C1 segment of cervical spinal cord (tissue), 14 donors: ENCODE data around the gene NR1I3.
"Not testable (repeated sequence)": the region's sequence is repeated elsewhere in the genome, so short reads cannot be mapped to it uniquely, and the experiment has no call there.

Source experiments
- DNase-seq, 14 donors: peaks; one replicate each; lab custom pipeline; 2025; lab: John Stamatoyannopoulos, UW

The NR1I3 gene, protein sequence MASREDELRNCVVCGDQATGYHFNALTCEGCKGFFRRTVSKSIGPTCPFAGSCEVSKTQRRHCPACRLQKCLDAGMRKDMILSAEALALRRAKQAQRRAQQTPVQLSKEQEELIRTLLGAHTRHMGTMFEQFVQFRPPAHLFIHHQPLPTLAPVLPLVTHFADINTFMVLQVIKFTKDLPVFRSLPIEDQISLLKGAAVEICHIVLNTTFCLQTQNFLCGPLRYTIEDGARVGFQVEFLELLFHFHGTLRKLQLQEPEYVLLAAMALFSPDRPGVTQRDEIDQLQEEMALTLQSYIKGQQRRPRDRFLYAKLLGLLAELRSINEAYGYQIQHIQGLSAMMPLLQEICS

DNA sequence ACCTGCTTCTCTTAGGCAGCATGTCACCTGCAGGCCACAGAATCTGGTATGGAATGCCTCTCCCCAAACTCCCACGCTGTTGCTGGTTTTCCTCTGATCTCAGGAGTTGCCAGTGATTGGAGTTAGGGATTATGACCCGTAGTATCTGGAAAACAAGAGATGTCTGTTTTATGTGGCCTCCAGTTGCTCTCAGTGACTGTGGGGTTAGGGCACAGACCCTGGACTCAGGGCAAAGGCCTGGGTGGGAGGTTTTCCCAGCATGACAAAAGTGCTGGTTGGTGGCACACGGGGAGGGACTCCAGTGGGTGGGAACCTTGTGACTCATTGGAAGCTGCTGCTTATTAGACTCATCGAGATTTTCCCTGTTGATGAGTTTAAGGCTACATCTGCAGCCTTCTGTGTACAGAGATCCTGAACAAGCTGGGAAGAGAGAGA is at the start of gene NR1I3:
TSS of gene NR1I3 (minus strand) at position 165 of the 435 bp plus-strand sequence. CDS start 1,638 bp downstream, outside the sequence.
- DNase-seq: no peak

DNA sequence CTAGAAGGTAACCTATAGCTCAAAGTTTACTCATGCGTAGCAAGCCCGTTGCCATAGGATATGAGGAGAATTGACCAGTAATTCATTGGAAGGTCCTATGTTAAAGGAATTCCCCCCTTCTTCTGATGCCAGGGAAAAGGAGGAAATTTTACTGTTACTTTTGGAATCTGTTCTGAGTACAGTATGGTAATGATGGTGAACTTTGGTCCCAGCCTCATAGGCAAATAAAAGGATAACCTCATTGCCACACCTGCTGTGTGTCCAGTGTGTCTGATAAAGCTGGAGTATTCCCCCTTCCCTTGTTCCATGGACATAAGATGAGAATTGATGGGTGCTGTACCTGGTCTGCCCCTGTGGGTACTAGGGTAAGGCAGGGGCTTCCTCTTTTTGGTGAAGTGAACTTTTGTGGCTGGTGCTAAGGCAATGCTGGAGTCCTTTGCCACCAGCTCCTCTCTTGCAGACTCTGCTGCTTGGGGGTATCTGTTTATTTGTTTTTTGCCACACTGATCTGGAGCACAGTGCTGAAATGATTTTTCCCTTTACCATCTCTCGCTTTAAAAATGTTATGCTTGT is 49.6 kb upstream of the NR1I3 start:
- no peak for DNase-seq

DNA sequence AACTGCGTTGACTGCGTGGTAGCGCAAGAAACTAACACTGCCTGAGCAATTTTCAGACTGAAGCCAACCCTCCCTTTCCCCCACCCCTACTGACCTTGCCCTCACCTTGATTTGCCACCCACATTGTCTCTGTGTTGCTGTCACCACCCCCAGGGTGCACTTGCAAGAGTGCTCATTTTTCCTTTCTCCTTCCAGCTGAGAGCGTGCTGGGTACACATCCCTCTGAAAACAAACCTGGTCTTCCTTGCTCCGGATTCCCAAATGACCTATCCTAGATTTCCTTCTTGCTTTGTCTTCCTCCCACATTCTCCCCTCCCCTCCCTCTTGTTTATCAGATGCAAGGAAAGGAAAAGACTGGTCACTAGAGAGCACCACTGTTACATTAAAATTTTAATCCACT is 47.5 kb upstream of the NR1I3 start:
- no peak for DNase-seq

DNA sequence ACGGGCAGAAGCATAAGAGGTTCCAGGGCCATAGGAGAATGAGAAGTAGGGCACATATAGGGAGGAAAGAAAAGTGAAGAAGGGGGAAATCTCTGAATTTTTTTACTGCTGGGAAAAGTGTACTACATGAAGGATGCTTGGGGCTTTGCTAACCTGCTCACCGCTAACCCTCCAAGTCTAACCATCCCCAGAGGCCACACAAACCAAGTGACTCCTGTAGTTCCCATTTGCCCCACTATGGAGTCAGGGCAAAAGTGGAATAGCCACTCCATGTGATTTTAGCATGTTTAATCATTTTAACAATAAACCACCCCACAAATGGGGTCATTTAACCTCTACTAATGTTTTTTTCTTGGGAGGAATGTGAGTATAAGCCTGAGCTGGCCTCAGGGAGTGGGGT is 47.1 kb upstream of the NR1I3 start:
- DNase-seq: no peak

DNA sequence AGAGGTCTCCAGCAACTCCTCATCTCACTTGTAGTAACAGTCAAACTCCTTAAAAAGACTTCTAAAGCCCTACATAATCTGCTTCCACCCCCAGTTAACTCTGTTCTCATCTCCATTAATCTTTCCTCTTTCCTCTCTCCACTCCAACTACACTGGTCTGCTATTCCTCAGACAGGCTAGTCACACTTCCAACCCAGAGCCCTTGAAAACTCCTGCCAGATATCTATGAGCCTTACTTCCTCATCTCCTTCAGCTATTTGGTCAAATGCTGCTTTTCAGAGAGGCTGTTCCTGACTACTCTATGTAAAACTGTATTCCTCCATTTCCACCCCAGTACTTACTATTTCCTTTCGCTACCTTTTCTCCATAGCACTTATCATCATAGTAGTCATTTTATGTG is 45.0 kb upstream of the NR1I3 start:
- DNase-seq: no peak

DNA sequence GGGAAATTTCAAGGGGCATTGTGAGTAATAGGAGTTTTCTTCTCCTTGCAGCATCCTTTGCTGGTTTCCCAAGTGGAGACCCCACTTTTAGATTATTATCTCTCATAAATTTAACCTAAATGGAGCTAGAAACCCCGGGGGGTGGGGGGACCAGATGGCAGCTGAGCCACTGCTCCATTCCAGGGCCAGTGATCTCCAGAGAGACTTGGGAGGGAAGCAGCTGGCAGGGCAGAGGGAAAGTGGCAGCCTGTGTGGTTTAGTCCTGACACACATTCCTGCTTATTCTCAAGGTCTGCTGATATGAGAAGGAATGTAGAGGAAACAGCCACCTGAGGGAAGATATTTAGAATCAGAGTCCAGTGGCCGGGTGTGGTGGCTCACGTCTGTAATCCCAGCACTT is 36.9 kb upstream of the NR1I3 start:
- no peak for DNase-seq

DNA sequence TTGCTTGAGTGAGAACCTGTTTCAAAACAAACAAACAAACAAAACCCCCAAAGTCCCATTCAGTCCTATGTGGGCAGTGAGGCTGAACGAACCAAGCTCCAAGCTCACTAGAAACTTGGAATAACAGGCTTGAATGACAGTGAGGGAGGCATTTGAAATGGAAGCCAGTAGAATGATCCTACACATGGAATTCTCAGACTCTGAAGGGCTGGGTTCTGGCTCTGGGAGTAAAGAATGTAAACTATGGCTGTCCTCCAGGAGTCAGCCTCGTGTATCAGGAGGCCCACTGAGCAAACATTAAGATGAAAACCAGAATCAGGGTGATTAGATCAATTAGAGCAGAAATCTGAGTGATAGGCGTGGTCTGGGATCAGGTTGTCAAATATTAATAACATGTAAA is 35.4 kb upstream of the NR1I3 start:
- no peak for DNase-seq

DNA sequence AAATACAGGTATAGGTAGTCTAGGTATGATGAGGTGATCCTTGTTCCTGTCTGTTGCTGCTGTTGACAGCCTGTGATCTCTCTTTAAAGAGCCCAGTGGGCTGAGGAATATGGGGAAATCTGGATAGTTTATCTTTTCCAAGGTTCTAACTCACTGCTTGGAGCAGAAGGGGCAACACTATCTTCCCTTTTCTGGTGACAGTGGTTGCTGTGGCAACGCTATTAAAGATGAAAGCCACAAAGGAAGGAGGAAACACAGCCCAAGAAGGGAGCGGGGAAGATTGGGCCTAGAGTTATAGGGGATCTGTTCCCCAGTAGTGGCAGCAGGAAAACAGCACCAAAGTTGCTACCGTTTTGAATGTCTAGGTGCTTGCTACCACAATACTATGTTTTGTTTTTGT is 29.3 kb upstream of the NR1I3 start:
- no peak for DNase-seq

DNA sequence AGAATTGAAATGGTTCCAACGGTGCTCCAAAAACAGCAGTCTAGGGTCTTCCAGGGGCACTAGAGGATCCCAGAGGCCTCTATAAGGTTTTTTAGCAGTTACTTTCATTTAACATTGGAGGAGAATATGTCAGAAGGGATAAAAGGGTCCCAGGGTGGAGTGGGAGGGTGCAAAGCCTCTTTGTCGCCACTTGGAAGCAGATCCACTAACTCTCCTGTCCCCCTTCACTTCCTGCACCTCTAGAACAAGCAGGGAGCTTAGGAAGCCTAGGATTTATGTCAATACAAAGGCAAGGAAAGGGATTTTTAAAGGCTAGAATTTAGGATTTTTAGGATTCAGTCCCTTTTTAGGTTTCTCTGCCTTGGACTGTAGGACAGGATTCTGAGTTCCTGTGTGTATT is 28.8 kb upstream of the NR1I3 start:
- DNase-seq: no peak

DNA sequence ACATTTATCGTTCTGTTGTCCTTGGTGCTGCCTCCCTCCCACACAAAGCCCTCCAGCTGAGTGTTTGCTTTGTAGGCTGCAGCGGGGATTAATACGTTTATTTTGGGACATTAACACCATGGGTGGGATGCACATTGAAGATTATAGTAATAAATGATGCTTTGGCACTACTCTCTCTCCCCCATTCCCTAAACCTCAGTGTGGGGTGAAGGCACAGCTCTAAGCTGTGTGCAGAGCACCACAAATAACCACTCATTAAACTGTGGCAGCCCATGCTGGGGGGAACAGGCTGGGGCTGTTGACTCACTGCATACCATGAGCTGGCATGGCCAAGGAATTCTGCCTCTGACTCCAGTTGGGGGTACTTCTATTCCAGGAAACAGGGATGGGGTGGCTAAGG is 28.2 kb upstream of the NR1I3 start:
- no peak for DNase-seq

DNA sequence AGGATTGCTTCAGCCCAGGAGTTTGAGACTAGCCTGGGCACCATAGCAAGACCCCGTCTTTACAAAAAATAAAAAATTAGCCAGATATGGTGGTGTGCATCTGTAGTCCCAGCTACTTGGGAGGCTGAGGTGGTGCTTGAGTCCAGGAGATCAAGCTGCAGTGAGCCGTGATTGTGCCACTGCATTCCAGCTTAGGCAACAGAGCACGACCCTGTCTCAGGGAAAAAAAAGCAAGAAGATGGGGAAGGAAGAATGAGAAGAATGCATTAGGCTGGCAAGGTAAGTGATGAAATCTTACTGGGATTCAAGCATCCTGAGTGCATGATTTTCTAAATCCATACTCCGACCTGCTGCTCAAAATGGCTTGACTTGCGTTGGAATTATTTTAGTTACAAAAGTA is 27.3 kb upstream of the NR1I3 start:
- no peak for DNase-seq

DNA sequence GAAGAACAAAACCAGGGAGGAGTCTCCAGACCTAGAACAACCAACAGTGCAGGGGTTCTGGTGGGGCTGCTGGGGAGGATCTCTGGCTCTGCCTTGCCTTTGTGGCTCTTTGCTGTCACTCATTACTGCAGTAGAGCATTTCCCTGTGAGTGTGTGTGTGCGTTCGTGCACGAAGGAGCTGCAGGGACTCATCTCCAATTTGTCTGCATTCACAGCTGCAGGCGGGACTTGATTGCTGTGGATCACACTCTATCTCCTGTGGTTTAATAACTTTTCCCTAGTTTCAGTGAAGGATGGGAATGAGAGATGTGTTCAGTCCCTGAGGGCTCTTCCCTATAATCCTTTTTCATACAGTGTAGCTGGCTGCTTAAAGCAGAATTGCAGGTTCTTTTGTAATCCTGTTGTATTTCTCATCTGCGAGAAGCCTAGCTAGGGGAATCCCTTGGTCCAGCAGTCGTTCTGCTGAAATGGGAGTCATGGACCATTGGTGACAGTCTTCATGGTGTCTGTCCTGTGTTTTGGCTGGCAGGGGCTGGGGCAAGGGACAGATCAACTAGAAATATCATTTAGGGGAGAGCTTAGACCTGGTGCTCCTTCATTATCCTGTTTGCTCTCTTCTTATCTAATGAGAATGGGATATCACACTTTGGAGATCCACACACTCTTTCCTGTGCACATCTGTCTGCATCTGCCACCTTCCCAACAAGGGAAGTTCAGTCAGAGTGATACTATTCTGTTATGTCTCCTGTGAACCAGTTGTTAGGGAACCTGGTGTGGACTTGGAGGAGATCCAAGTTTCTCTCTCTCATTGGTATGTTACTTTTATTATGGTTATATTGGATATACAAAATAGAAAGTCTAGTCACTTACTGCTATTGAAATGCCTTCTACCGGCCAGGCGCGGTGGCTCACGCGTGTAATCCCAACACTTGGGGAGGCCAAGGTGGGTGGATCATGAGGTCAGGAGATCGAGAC is 23.5 kb upstream of the NR1I3 start:
- no peak for DNase-seq

DNA sequence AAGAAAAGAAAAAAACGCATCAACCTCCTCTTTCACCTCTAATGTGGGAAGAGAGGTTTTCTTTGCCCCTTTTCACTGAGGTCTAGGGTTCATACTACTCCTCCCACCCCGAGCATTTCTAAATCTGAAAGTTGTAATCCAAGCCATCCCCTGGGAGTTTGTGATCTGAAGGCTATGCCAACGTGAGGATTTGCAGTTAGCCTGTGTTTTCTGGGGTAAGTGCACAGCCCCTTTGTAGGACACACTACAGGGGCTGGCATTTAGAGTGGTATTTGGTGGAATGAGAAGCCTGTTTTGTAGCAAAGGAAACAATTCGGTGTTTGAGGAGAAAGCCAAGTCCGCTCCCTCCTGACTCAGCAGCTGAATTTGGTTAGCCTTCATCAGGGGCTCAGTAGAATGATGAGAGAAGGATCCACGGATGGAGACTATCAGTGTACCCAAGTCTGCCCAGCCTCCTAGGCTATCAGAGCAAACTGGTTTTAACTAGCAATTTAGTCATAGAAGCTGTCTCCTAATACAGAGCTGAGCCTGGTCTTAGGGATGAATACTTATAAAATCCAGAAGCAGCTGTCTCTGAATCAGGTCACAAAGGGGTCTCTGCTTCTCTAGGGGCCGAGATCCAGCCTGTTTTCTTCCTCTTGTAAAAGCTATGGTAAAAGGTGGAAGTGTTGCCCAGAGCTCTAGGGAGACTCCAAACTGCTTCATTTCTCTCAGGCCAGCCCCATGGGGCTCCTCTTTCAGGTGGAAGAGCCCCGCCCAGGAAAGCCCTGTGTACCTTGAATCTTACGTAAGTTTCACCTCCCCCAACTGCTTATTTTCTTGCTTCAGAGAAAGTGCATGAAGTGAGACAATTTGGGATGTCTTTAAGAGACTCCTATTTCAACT is 22.6 kb upstream of the NR1I3 start:
- peak in 1 of 14 donors; percentile 1 for DNase-seq

DNA sequence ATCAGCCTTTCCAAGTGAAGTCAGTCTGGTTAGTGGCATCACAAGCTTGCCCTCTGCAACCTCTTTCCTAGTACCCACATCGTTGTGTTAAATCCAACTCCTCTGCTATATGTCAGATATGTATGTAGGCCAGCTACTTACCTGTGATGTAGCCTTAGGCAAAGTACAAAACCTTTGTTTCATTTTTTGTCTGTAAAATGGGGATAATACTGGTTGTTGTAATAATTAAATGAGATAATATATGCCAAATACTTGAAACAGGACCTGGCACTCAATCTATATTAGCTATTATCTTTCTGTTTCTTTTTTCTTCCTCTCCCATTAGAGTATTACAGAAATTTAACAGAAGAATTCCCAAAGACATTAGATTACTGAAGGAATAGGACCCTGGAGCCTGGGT is 21.8 kb upstream of the NR1I3 start:
- DNase-seq: no peak

DNA sequence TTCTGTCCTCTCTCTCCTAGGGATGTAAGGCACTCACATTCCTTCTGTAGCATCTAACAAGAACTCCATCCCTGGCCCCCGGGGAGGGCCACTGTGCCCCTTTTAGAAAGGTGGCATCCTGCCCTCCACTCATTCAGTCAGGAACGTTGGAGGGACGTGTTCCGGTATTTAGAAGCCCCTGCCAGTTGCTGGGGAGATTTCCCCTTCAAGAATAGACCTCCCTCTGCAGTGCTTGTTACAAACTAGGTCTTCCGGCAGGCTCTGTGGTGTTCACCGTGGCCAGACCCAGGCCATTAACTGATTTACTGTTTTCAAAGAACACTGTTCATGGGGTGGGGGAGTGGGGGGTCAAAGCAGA is 21.3 kb upstream of the NR1I3 start:
- no peak for DNase-seq

DNA sequence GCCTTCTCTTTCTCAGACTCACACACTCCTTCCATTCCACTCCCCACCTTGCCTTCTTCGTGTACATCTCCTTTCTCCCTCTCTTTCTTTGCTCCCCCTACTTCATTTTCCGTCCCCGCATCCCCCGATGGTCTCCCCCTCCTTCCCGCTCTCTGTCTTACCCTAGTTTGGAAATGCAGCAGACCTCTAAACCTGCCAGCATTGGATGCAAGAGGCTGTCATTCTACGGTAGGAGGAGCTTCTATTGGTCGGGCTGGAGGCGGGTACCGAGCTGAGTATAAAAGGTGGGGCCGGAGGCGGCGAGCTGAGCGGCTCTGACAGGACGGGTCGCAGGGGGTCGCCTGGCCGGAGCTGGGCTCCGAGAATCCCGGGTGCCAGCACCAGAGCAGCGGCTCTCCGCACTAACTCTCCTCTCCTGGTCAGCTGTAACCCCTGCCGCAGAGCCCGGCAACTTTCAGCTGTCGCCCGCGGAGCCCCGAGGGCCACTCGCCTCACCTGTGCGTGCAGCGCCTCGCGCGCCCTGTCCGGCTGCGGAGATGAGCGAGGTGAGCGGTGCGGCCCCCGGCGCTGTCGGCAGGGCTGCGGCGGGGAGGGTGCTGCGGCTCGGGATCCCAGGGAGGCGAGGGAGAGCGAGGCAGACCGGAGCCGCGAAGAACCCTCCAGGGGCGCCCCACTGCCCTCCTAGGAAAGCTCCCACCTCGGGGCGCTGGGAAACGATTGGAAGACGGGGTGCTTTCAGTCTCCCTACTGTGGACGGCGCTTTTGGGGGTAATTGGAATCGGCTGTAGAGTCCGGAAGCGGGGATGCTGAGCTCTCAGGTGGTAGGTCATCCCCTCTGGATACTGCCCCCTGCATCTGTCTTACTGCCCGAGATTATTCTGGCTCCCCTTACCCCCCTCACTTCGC is 20.7 kb upstream of the NR1I3 start, which contains the start of gene PCP4L1:
TSS of gene PCP4L1 (plus strand) at position 307 of the 906 bp plus-strand sequence. CDS start at position 537, 230 bp downstream.
- peak in 11 of 14 donors; percentile 1 to 47 (median 14) for DNase-seq

DNA sequence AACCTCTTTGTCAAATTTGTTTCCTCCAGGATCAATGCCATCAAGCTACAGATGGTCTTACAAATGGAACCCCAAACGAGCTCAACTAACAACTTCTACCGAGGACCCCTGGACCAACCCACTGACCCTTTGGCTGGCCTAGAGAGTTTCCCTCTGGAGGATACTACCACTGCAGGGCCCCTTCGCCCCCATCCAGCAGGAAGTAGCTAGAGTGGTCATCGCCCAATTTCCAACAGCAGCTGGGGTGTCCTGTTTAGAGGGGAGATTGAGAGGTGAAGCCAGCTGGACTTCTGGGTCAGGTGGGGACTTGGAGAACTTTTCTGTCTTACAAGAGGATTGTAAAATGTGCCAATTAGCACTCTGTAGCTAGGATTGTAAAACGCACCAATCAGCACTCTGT is 19.1 kb upstream of the NR1I3 start:
- not testable (repeated sequence) for DNase-seq

DNA sequence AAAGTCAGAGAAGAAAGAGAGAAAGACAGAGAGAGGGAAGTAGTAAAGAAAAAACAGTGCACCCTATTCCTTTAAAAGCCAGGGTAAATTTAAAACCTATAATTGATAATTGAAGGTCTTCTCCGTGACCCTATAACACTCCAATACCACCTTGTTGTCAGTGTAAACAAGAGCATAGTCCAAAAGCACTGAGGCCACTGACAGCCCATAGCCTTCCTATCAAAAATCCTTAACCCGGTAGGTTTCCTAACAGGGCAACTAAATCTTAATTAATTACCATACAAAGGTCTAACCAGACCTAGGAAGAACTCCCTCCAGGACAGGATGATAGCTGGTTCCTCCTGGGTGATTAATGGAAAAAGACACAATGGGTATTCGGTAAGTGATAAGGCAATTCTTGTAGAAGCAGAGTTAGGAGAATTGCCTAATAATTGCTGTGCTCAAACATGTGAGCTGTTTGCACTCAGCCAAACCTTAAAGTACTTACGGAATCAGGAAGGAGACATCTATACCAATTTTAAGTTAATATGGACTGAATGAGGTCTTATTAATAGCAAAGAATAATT is 18.0 kb upstream of the NR1I3 start:
- DNase-seq: not testable (repeated sequence)

DNA sequence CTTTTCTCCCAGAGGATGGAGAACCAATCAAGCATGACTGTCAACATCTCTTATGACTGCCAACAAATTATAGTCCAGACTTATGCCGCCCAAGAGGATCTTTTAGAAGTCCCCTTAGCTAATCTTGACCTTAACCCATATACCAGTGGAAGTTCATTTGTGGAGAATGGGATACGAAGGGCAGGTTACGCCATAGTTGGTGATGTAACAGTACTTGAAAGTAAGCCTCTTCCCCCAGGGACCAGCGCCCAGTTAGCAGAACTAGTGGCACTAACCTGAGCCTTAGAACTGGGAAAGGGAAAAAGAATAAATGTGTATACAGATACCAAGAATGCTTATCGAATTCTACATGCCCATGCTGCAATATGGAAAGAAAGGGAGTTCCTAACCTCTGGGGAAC is 17.3 kb upstream of the NR1I3 start:
- not testable (repeated sequence) for DNase-seq

DNA sequence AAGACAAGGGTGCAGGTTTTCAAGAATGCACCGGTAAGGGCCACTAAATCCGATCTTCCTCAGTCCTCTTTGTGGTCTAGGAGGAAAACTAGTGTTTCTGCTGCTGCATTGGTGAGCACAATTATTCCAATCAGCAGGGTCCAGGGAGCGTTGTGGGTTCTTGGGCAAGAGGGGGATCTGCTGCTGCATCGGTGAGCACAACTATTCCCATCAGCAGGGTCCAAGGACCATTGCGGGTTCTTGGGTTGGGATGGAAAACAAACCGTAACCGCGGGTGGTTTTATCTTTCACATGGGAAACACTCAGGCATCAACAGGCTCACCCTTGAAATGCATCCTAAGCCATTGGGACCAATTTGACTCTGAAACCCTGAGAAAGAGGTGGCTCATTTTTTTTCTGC is 13.6 kb upstream of the NR1I3 start:
- no peak for DNase-seq
